H9 (cell line): ENCODE data around the gene FBXL7. TPM values are rescaled to one million over a fixed set of nuclear protein-coding genes. Genes with fewer than 3 reads are reported as not detected.

Experiments used
- DNase-seq: peaks from one replicate; pipeline ENCODE4 v3.0.0-alpha.2; 2017
- H2AFZ ChIP-seq: one replicate; pipeline ENCODE4 v1.6.1; 2013; ENCODE audit warnings: mild to moderate bottlenecking, low read length, control low read depth, moderate library complexity
- H2AK5ac ChIP-seq: 2 replicates; pipeline ENCODE4 v1.6.1; 2013; ENCODE audit warnings: low read length, control low read depth, mixed read lengths; ENCODE audit not compliant: insufficient read length
- H2BK120ac ChIP-seq: one replicate; pipeline ENCODE4 v1.6.1; 2013; ENCODE audit warnings: low read depth, mild to moderate bottlenecking, low read length, control low read depth, inconsistent platforms; ENCODE audit not compliant: poor library complexity, severe bottlenecking
- H2BK12ac ChIP-seq: 2 replicates; pipeline ENCODE4 v1.6.1; 2013; ENCODE audit warnings: low read length, control low read depth, mixed read lengths, low read depth; ENCODE audit not compliant: insufficient read length
- H2BK15ac ChIP-seq: 2 replicates; pipeline ENCODE4 v1.6.1; 2013; ENCODE audit warnings: low read depth, low read length, control low read depth
- H2BK20ac ChIP-seq: one replicate; pipeline ENCODE4 v1.6.1; 2013; ENCODE audit warnings: low read depth, mild to moderate bottlenecking, low read length, control low read depth, inconsistent platforms; ENCODE audit not compliant: poor library complexity, severe bottlenecking
- H2BK5ac ChIP-seq: 2 replicates; pipeline ENCODE4 v1.6.1; 2013; ENCODE audit warnings: low read length, control low read depth, mixed read lengths; ENCODE audit not compliant: insufficient read length
- H3K14ac ChIP-seq: 2 replicates; pipeline ENCODE4 v1.6.1; 2013; ENCODE audit warnings: low read length, control low read depth; ENCODE audit not compliant: insufficient read depth
- H3K18ac ChIP-seq: 2 replicates; pipeline ENCODE4 v1.6.1; 2013; ENCODE audit warnings: low read depth, mild to moderate bottlenecking, mixed read lengths, low read length, control low read depth; ENCODE audit not compliant: insufficient read length
- H3K23ac ChIP-seq: 2 replicates; pipeline ENCODE4 v1.6.1; 2013; ENCODE audit warnings: low read length, control low read depth, mixed read lengths, low read depth; ENCODE audit not compliant: insufficient read length
- H3K23me2 ChIP-seq: 2 replicates; pipeline ENCODE4 v1.6.1; 2013; ENCODE audit warnings: low read depth, mild to moderate bottlenecking, mixed read lengths, low read length, control low read depth; ENCODE audit not compliant: insufficient read length, poor library complexity, severe bottlenecking
- H3K27ac ChIP-seq: 2 replicates; pipeline ENCODE4 v1.5.1; 2013; ENCODE audit warnings: low read length, control low read depth, mixed read lengths, low read depth; ENCODE audit not compliant: insufficient read length
- H3K27me3 ChIP-seq: 2 replicates; pipeline ENCODE4 v1.6.1; 2013; ENCODE audit warnings: low read length, control low read depth, inconsistent platforms; ENCODE audit not compliant: insufficient read depth
- H3K4ac ChIP-seq: 2 replicates; pipeline ENCODE4 v1.6.1; 2013; ENCODE audit warnings: low read depth, mild to moderate bottlenecking, control low read depth, inconsistent platforms, low read length, moderate library complexity
- H3K4me1 ChIP-seq: 2 replicates; pipeline ENCODE4 v1.6.1; 2013; ENCODE audit warnings: low read length, control low read depth, inconsistent platforms; ENCODE audit not compliant: insufficient read depth
- H3K4me2 ChIP-seq: 2 replicates; pipeline ENCODE4 v1.6.1; 2013; ENCODE audit warnings: low read length, control low read depth, mixed read lengths; ENCODE audit not compliant: insufficient read length, insufficient read depth
- H3K56ac ChIP-seq: 2 replicates; pipeline ENCODE4 v1.6.1; 2013; ENCODE audit warnings: low read depth, mild to moderate bottlenecking, mixed read lengths, low read length, control low read depth; ENCODE audit not compliant: insufficient read length
- H3K79me1 ChIP-seq: 2 replicates; pipeline ENCODE4 v1.6.1; 2013; ENCODE audit warnings: low read depth, mild to moderate bottlenecking, moderate library complexity, low read length, control low read depth, inconsistent platforms; ENCODE audit not compliant: insufficient read depth, poor library complexity, severe bottlenecking
- H3K79me2 ChIP-seq: 2 replicates; pipeline ENCODE4 v1.6.1; 2013; ENCODE audit warnings: low read length, control low read depth, inconsistent platforms; ENCODE audit not compliant: insufficient read depth
- H3K9ac ChIP-seq: 2 replicates; pipeline ENCODE4 v1.6.1; 2013; ENCODE audit warnings: low read length, control low read depth, mixed read lengths; ENCODE audit not compliant: insufficient read length; ENCODE audit errors: extremely low read depth
- H3K9me3 ChIP-seq: one replicate; pipeline ENCODE4 v1.6.1; 2013; ENCODE audit warnings: low read depth, low read length, inconsistent platforms; ENCODE audit not compliant: control insufficient read depth
- H3T11ph ChIP-seq: one replicate; pipeline ENCODE4 v1.6.1; 2013; ENCODE audit warnings: mild to moderate bottlenecking, low read length, control low read depth, inconsistent platforms
- H4K20me1 ChIP-seq: one replicate; pipeline ENCODE4 v1.6.1; 2013; ENCODE audit not compliant: control insufficient read depth, insufficient read length, insufficient read depth
- H4K5ac ChIP-seq: 2 replicates; pipeline ENCODE4 v1.6.1; 2013; ENCODE audit warnings: low read depth, mild to moderate bottlenecking, mixed read lengths, low read length, control low read depth; ENCODE audit not compliant: insufficient read length
- H4K8ac ChIP-seq: replicated peaks from 2 replicates; pipeline ENCODE4 v1.6.1; 2013; ENCODE audit warnings: low read length, control low read depth, mixed read lengths, low read depth; ENCODE audit not compliant: insufficient read length
- H4K91ac ChIP-seq: 2 replicates; pipeline ENCODE4 v1.6.1; 2013; ENCODE audit warnings: low read depth, mild to moderate bottlenecking, moderate library complexity, mixed read lengths, low read length, control low read depth; ENCODE audit not compliant: insufficient read length
- H3K27ac Mint-ChIP-seq, 3 experiments: 2 replicates in 2 of 3; 3 replicates in 1 of 3; pipeline ENCODE4 v1.8.0; 2020 to 2021; ENCODE audit warnings: mixed read lengths in 3 of 3, mild to moderate bottlenecking in 1 of 3, moderate library complexity in 1 of 3
- H3K27me3 Mint-ChIP-seq: 2 replicates; pipeline ENCODE4 v1.8.0; 2021; ENCODE audit warnings: low read depth, mild to moderate bottlenecking, moderate library complexity, mixed read lengths
- H3K36me3 Mint-ChIP-seq, 3 experiments: 2 replicates in 2 of 3; 3 replicates in 1 of 3; pipeline ENCODE4 v1.8.0; 2020 to 2021; ENCODE audit warnings: low read depth in 3 of 3, mixed read lengths in 3 of 3; ENCODE audit not compliant: insufficient read depth in 1 of 3
- H3K4me1 Mint-ChIP-seq, 2 experiments: 2 replicates each; pipeline ENCODE4 v1.8.0; 2020; ENCODE audit warnings: mixed read lengths in 2 of 2
- H3K4me3 Mint-ChIP-seq, 2 experiments: 2 replicates in 1 of 2; 3 replicates in 1 of 2; pipeline ENCODE4 v1.8.0; 2020 to 2021; ENCODE audit warnings: mild to moderate bottlenecking in 2 of 2, mixed read lengths in 2 of 2, moderate library complexity in 1 of 2
- H3K9me3 Mint-ChIP-seq, 2 experiments: 2 replicates in 1 of 2; 3 replicates in 1 of 2; pipeline ENCODE4 v1.8.0; 2020; ENCODE audit warnings: mild to moderate bottlenecking in 2 of 2, mixed read lengths in 2 of 2, moderate library complexity in 1 of 2
- CTCF ChIP-seq: fragments of 200-600 bp; sonication (generic); conservative IDR thresholded peaks from 3 replicates; pipeline ENCODE4 v1.8.0; 2021; ENCODE audit warnings: antibody characterized with exemption, mild to moderate bottlenecking
- WGBS: extraction: QIAGEN DNeasy Blood & Tissue Kit; methylation state at CpG from one replicate; pipeline ENCODE4 v1.1.7; 2013; ENCODE audit warnings: missing lambda C conversion rate, low lambda C conversion rate, mixed read lengths; ENCODE audit not compliant: insufficient read length; ENCODE audit errors: extremely low coverage; 5-methylcytosine and 5-hydroxymethylcytosine counted together
- total RNA-seq: library from RNA; stranded (reverse); gene quantifications from 2 replicates; pipeline ENCODE4 v1.2.1, GENCODE V29; 2021

The FBXL7 gene
- total RNA-seq, 1 experiment from 2014 or later, result 14.6 TPM

GRCh38 chr5:15623794-15624193 lies 123.8 kb downstream of the FBXL7 start:
- no peak overlapping the region for H3K18ac ChIP-seq
- H2AK5ac ChIP-seq, result no peak overlapping the region
- WGBS, result no CpG with 5 or more reads among the region's 2 CpGs
- no peak overlapping the region for H2AFZ ChIP-seq
- H4K91ac ChIP-seq, result no peak overlapping the region
- TF ChIP-seq CTCF, result no peak
- no peak overlapping the region; a peak in 1 of 7 replicates for H3K27ac Mint-ChIP-seq
- no peak overlapping the region for H3T11ph ChIP-seq
- no peaks in the 10 kb centered on the region for H3K79me2 ChIP-seq
- no peak overlapping the region for H3K23ac ChIP-seq
- H3K4me3 Mint-ChIP-seq, result no peak overlapping the region
- H3K9ac ChIP-seq, result no peak overlapping the region
- peaks cover 5% of the 10 kb centered on the region for H3K79me1 ChIP-seq
- no peak for DNase-seq
- no peaks in the 10 kb centered on the region for H3K27me3 ChIP-seq
- no peak overlapping the region for H3K4me2 ChIP-seq
- no peaks in the 10 kb centered on the region for H3K27me3 Mint-ChIP-seq
- no peaks in the 10 kb centered on the region for H3K9me3 ChIP-seq
- peaks cover 3 to 7% of the 10 kb centered on the region in 2 experiments for H3K4me1 Mint-ChIP-seq
- no peak overlapping the region for H3K14ac ChIP-seq
- no peak overlapping the region for H2BK5ac ChIP-seq
- no peak overlapping the region for H3K56ac ChIP-seq
- no peak overlapping the region for H2BK20ac ChIP-seq
- no peak overlapping the region for H2BK15ac ChIP-seq
- no peaks in the 10 kb centered on the region for H4K20me1 ChIP-seq
- no peaks in the 10 kb centered on the region for H3K9me3 Mint-ChIP-seq
- H3K27ac ChIP-seq, result no peak overlapping the region
- peaks cover 0 to 4% (median 0%) of the 10 kb centered on the region in 3 experiments; a peak in 2 of 7 replicates for H3K36me3 Mint-ChIP-seq
- no peak overlapping the region for H2BK120ac ChIP-seq
- no peaks in the 10 kb centered on the region for H3K4me1 ChIP-seq
- no peak overlapping the region for H4K8ac ChIP-seq
- no peaks in the 10 kb centered on the region for H3K23me2 ChIP-seq
- H2BK12ac ChIP-seq, result no peak overlapping the region
- no peak overlapping the region for H3K4ac ChIP-seq
- H4K5ac ChIP-seq, result no peak overlapping the region
